Ectodermal cell (in vitro differentiated cells): ENCODE results near the gene SPINK8.

Experiments
- H3K27ac ChIP-seq: 2 replicates; pipeline ENCODE4 v1.7.0; 2013; ENCODE audit warnings: mild to moderate bottlenecking, low read depth, low read length; ENCODE audit not compliant: insufficient read depth, poor library complexity, severe bottlenecking
- H3K27me3 ChIP-seq: 2 replicates; pipeline ENCODE4 v1.7.0; 2013; ENCODE audit warnings: mild to moderate bottlenecking, low read length; ENCODE audit not compliant: insufficient read depth, control insufficient read depth, poor library complexity, severe bottlenecking
- H3K36me3 ChIP-seq: one replicate; pipeline ENCODE4 v1.7.0; 2013; ENCODE audit warnings: low read length; ENCODE audit not compliant: control insufficient read depth, insufficient read depth
- H3K4me1 ChIP-seq: one replicate; pipeline ENCODE4 v1.7.0; 2013; ENCODE audit warnings: low read length; ENCODE audit not compliant: control insufficient read depth, insufficient read depth
- H3K4me3 ChIP-seq: 2 replicates; pipeline ENCODE4 v1.7.0; 2013; ENCODE audit warnings: low read depth, low read length, control low read depth; ENCODE audit not compliant: insufficient read depth
- H3K9me3 ChIP-seq: 2 replicates; pipeline ENCODE4 v1.7.0; 2013; ENCODE audit warnings: mild to moderate bottlenecking, low read length, moderate library complexity; ENCODE audit not compliant: control insufficient read depth
- whole genome bisulfite sequencing, 2 experiments: methylation state at CpG; one replicate each; pipeline ENCODE4 v1.1.7; 2013; ENCODE audit warnings: missing lambda C conversion rate in 2 of 2; 5-methylcytosine and 5-hydroxymethylcytosine counted together

Gene SPINK8

DNA sequence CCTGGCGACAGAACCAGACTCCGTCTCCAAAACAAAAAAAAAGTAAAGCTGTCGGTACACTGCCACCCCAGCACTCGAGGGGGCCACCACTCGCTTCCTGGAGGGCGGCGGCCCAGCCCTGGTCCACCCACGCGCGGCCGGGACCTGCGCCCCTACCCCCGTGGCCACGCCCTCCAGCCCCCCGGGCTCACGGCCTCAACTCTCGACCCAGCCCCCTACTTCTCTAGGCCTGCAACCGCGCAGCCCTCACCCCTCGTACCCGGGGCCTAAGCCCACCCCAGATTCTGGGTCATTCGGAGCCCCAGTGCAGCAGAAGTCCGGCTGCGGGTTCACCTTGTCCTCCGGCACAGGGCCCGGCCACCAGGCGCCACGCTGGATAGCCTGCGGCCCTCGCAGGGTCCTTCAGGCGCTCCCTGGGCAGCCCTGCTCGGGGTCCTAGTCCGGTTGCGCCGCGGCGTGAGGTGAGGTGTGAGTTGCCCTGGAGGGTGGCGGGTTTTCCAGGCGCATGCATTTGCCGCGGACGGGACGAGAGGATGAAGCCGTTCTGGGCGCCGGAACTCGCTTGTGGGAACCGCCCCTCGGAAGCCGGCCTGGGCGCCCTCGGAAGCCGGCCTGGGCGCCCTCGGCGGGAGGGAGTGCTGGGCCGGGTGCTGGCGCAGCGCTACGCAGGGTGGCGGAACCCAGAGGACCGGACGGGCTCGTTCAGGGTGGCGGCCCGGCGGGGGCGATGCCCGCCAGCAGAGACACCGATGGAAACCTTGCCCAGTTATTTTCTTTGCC, 32.3 kb downstream of the SPINK8 start, which contains the start of gene NME6:
TSS of gene NME6 (minus strand) at position 348 of the 780 bp plus-strand sequence.
- peaks cover 16% of the 10 kb centered on the region for H3K36me3 ChIP-seq
- H3K4me3 ChIP-seq, result peak within 1 kb of the TSS; percentile 93
- H3K27me3 ChIP-seq, result no peaks in the 10 kb centered on the region
- peak within 1 kb of the TSS; percentile 84 for H3K27ac ChIP-seq
- WGBS, 2 experiments, result 0 to 1% methylated on average over 70 of the region's 70 CpGs
- no peaks in the 10 kb centered on the region for H3K9me3 ChIP-seq
- peaks cover 6% of the 10 kb centered on the region for H3K4me1 ChIP-seq

DNA sequence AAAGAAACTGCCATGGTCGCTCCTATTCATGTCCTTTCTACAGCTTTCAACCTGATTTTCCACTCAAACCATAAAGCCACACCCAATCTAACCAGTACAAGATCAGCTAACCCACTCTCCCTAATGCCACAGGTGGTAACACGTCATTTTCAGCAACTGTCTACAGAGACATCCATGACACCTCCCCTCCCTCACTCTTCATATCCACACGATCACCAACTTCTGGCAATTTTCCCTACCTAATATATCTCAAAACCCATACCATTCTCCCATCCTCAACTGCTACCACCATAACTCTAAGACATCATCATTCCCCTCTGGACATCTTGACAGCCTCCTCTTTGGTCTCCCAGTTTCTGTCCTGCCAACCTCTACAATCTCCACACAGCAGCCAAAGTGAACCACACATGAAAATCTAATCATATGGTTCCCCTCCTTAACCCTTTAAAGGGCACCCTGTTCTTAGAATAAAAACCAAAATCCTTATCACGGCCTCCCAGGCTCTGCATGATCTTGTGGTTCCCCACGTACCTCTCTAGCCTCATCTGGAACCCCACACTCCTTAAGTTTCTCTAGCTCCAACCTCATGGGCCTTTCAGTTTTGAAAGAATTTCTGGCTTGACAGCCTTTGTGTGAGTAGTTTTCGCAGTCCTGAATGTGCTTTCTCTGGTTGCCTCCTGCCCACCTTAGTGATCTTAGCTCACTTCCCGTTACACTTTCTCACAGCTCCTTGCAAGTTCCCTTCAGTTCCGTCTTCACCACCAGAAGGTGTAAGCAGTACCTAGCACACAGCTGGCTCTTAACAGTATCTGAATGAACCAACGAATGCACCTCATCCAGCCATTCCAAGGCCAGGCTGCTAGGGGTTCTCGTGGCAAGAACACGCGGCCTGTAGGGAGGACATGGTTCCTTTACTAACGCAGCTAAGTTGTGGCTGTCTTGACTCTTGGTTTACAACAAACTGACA, 33.4 kb downstream of the SPINK8 start:
- H3K4me3 ChIP-seq, result peak overlapping the region; percentile 93
- H3K9me3 ChIP-seq, result no peaks in the 10 kb centered on the region
- 83 to 85% methylated on average over 13 of the region's 13 CpGs for WGBS, 2 experiments

GRCh38 chr3:48297111-48297810, 36.2 kb downstream of the SPINK8 start:
- H3K4me3 ChIP-seq, result no peak overlapping the region
- peaks cover 35% of the 10 kb centered on the region for H3K36me3 ChIP-seq
- no peaks in the 10 kb centered on the region for H3K27me3 ChIP-seq
- WGBS, 2 experiments, result 92 to 93% methylated on average over 4 to 5 of the region's 5 CpGs
- H3K27ac ChIP-seq, result no peak overlapping the region
- H3K4me1 ChIP-seq, result peaks cover 6% of the 10 kb centered on the region
- H3K9me3 ChIP-seq, result no peaks in the 10 kb centered on the region

More for the DNA sequence above, 33.4 kb downstream of the SPINK8 start:
- Histone ChIP-seq H3K27me3 (no peaks in the 10 kb centered on the region), H3K4me1 (peaks cover 6% of the 10 kb centered on the region), H3K36me3 (peaks cover 25% of the 10 kb centered on the region), H3K27ac (no peak overlapping the region)

DNA sequence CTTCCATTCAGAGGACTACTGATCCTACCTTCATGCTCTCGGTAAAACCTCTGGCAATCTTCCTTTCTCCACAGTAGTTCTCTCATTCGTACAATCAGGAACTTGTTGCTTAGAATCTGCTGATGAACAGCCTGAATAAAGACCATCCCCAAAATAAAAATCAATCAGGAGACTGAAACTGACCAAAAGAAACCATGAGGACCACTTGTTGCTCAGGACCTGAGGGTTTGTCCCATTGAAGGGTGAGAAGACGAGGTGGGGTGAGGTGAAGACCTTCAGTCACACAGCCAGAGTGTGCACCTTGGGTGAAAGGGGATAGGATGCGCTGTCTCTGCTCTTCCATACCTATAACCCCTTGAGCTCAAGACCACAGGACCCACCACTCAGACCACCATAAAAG, 36.8 kb downstream of the SPINK8 start:
- no peaks in the 10 kb centered on the region for H3K9me3 ChIP-seq
- H3K4me3 ChIP-seq, result no peak overlapping the region
- peaks cover 39% of the 10 kb centered on the region for H3K36me3 ChIP-seq
- H3K27ac ChIP-seq, result no peak overlapping the region
- WGBS, 2 experiments, result 93 to 95% methylated on average over 4 of the region's 4 CpGs
- H3K27me3 ChIP-seq, result no peaks in the 10 kb centered on the region
- peaks cover 6% of the 10 kb centered on the region for H3K4me1 ChIP-seq

GRCh38 chr3:48294611-48295263, 38.7 kb downstream of the SPINK8 start:
- 98% methylated on average over 12 of the region's 12 CpGs for WGBS, 2 experiments
- no peak overlapping the region for H3K27ac ChIP-seq
- H3K27me3 ChIP-seq, result no peaks in the 10 kb centered on the region
- H3K9me3 ChIP-seq, result no peaks in the 10 kb centered on the region
- H3K4me3 ChIP-seq, result no peak overlapping the region
- peaks cover 39% of the 10 kb centered on the region for H3K36me3 ChIP-seq
- no peaks in the 10 kb centered on the region for H3K4me1 ChIP-seq

GRCh38 chr3:48289659-48290058, 43.8 kb downstream of the SPINK8 start:
- WGBS, 2 experiments, result 96 to 100% methylated on average over 1 of the region's 1 CpG
- Histone ChIP-seq H3K36me3 (peaks cover 17% of the 10 kb centered on the region), H3K9me3 (no peaks in the 10 kb centered on the region), H3K27ac (no peak overlapping the region), H3K27me3 (no peaks in the 10 kb centered on the region), H3K4me1 (no peaks in the 10 kb centered on the region), H3K4me3 (no peak overlapping the region)

GRCh38 chr3:48287034-48287433, 46.4 kb downstream of the SPINK8 start:
- H3K9me3 ChIP-seq, result no peaks in the 10 kb centered on the region
- H3K4me3 ChIP-seq, result no peak overlapping the region
- no peaks in the 10 kb centered on the region for H3K27me3 ChIP-seq
- H3K27ac ChIP-seq, result no peak overlapping the region
- peaks cover 7% of the 10 kb centered on the region for H3K36me3 ChIP-seq
- no peaks in the 10 kb centered on the region for H3K4me1 ChIP-seq

DNA sequence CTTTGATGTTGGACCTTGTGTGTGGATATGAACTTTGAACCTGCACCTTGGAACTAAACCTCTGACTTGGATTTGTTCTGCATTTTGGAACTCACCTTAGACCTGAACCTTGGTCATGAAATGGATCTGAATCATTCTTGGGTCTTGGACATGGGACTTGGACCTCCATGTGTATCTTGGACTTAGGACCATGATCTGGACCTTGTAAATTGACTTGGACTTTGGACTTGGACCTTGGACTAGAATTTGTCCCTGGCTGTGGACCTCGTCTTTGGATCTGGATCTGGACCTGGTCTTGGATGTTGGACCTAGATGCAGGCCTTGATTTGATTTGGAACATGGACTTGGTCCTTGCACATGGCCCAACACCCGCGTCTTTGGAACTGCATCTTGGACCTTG, 47.2 kb downstream of the SPINK8 start:
- no peaks in the 10 kb centered on the region for H3K4me1 ChIP-seq
- H3K27me3 ChIP-seq, result no peaks in the 10 kb centered on the region
- H3K9me3 ChIP-seq, result no peaks in the 10 kb centered on the region
- H3K27ac ChIP-seq, result no peak overlapping the region
- H3K4me3 ChIP-seq, result no peak overlapping the region
- 93 to 95% methylated on average over 3 of the region's 3 CpGs for WGBS, 2 experiments
- peaks cover 6% of the 10 kb centered on the region for H3K36me3 ChIP-seq

DNA sequence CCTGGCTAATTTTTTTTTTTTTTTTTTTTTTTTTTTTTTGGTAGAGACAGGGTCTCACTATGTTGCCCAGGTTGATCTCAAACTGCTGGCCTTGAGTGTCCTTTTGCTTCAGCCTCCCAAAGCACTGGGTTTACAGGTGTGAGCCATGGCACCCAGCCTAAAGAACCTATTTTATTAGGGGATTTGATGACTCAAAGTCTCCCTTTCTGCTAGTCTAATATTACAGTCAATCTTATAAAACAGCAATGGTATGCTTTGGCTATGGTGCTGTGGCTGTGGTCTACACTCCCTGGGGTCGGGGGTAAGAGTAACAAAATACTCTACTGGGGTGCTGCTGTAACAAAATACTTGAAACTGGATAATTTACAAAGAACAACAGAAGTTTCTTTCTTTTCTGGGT, 47.8 kb downstream of the SPINK8 start:
- H3K27ac ChIP-seq, result no peak overlapping the region
- H3K9me3 ChIP-seq, result no peaks in the 10 kb centered on the region
- H3K36me3 ChIP-seq, result peaks cover 6% of the 10 kb centered on the region
- H3K4me3 ChIP-seq, result no peak overlapping the region
- H3K27me3 ChIP-seq, result no peaks in the 10 kb centered on the region
- WGBS, 2 experiments, result 89 to 100% methylated on average over 1 of the region's 1 CpG
- no peaks in the 10 kb centered on the region for H3K4me1 ChIP-seq
